Prostate gland (tissue), 2 donors: ENCODE data around the gene VAV3.

ENCODE experiments used
- POLR2A ChIP-seq: fragments of 450-650 bp; IDR thresholded peaks from one replicate; pipeline ENCODE4 v1.6.1; 2016; ENCODE audit warnings: antibody characterized with exemption, mild to moderate bottlenecking
- POLR2AphosphoS5 ChIP-seq: sonication (generic); formaldehyde crosslinking; IDR thresholded peaks from one replicate; pipeline ENCODE4 v1.6.1; 2017; ENCODE audit warnings: antibody characterized with exemption
- TF ChIP-seq, protein P1 (sequence below), 4 experiments: fragments of 200-600 bp in 2 of 4; fragments of 450-650 bp in 2 of 4; sonication (generic) in 2 of 4; IDR thresholded peaks; 1 replicate in 3 of 4; 2 replicates in 1 of 4; pipeline ENCODE4 v1.5.1; 2016 to 2019; ENCODE audit warnings: antibody characterized with exemption in 4 of 4, mild to moderate bottlenecking in 2 of 4, moderate library complexity in 2 of 4

DNA sequence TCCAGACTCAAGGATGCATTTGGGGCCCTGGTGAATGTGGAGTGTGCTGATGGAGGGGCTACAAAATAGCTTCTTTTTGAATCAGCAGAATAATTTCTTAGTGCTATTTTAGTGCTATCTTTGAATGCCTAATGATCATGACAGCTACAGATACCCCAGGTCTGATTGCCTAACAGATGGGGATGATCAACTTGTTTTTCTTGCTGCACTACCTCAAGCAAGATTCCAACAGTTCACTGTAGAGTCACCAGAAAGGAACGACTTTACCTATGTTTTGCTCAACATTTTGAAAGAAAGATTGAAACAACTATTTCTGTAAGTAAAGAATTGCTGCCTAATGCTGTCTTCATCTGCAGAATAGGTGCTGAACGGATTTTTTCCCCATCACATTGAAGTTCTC is 42.6 kb upstream of the VAV3 start:
- TF ChIP-seq, protein P1, sequence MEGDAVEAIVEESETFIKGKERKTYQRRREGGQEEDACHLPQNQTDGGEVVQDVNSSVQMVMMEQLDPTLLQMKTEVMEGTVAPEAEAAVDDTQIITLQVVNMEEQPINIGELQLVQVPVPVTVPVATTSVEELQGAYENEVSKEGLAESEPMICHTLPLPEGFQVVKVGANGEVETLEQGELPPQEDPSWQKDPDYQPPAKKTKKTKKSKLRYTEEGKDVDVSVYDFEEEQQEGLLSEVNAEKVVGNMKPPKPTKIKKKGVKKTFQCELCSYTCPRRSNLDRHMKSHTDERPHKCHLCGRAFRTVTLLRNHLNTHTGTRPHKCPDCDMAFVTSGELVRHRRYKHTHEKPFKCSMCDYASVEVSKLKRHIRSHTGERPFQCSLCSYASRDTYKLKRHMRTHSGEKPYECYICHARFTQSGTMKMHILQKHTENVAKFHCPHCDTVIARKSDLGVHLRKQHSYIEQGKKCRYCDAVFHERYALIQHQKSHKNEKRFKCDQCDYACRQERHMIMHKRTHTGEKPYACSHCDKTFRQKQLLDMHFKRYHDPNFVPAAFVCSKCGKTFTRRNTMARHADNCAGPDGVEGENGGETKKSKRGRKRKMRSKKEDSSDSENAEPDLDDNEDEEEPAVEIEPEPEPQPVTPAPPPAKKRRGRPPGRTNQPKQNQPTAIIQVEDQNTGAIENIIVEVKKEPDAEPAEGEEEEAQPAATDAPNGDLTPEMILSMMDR (IDR thresholded peaks at IDR 0.05) = no peak
- TF ChIP-seq POLR2A (no peak), POLR2AphosphoS5 (no peak)
